HG02943 (cell line): Measurements from ENCODE around the gene SSNA1.

Experiments used
- ATAC-seq: cut with Tn5 transposase; IDR thresholded peaks from one replicate; pipeline ENCODE4 v1.9.1; 2021; ENCODE audit warnings: mild to moderate bottlenecking, low read depth, moderate library complexity; ENCODE audit not compliant: unreplicated experiment

SSNA1 gene

GRCh38 chr9:137150617-137151457 lies 37.6 kb upstream of the SSNA1 start:
- no peak for ATAC-seq

GRCh38 chr9:137152844-137153405 lies 35.6 kb upstream of the SSNA1 start:
- ATAC-seq, result no peak

DNA sequence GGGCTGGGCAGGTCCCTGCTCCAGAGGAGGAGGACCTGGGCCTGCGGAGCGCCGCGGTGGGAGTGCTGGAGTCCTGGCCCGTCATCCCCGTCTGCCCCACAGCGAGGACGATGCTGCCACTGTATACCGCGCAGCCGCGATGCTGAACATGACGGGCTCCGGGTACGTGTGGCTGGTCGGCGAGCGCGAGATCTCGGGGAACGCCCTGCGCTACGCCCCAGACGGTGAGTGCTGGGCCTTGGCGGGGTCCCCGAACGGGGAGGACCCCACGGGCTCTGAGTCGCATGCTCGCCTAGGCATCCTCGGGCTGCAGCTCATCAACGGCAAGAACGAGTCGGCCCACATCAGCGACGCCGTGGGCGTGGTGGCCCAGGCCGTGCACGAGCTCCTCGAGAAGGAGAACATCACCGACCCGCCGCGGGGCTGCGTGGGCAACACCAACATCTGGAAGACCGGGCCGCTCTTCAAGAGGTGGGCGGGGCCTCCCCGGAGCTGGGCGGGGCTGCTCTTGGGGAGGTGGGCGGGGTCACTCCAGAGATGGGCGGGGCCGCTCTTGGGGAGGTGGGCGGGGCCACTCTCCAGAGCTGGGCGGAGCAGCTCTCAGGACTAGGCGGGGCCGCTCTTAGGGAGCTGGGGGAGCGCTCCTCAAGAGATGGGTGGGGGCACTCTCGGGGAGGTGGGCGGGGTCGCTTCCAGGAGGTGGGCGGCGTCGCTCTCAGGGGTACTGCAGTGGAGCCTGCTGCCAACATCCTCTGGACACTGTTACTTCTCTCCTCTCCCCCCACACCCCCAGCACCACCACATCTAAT lies 31.7 kb upstream of the SSNA1 start:
- ATAC-seq, result no peak

- ATAC-seq, result no peak
These were observed 30.7 kb upstream of the SSNA1 start for GRCh38 chr9:137157618-137158415.

GRCh38 chr9:137158625-137159024 lies 29.9 kb upstream of the SSNA1 start:
- ATAC-seq, result no peak

DNA sequence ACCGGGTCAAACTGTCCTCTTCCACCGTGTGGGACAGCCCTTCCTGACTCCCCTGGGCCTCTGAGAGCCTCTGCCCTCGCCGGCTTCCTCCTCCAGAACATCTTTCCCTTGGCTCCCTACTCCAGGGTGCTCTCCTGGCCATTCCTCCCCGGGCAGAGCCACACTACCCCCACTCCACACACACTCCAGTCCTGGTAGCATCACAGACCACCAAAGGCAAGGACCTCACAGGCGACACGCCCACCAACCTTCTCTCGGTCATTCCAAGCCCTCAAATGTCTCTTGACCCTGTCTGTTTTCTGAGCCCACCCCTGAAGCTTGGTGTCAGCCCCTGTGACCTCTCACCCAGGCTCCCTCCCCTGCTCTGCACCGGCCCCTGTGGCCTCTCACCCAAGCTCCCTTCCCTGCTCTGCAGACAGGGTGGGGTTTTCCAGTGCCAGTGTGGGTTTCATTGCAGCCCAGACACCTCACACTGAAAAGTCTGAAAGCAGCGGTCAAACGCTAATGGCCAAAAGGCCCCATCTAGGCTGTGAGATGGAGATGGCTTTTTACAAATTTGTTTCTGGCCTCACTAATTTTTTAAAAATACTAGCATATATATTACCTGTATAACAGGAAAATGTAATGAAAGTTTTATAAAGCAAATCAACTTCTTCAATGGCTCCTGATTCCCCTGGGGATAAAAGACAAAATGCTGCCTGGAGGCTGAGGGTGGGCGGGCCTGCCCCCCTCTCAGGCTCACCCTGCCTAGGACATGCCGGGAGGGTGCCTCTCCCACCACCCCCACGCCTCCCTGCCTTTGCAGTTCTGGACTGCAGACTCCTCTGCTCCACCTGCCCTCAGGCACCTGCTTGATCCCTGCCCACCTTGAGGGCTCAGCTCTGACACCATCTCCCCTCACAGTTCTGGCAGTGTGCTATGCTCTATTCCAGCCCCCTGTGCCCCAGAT lies 29.1 kb upstream of the SSNA1 start:
- ATAC-seq, result no peak

DNA sequence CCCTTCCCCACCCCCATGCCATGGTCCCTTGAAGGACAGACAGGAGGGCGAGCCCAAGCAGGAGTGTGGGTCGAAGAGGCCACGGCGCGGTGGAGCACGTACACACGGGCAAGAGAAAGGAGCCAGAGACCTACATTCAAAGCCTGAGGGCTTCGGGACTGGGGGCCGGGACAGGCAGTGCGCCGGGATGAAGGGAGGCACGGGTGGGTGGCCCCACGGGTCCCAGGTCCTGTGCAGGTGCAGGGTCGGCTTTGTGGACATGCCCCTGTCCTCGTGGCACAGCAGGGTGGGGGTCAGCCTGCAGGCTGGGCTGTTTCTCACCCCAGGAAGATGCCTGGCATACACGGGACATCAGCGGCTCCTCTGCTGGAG lies 28.4 kb upstream of the SSNA1 start:
- no peak for ATAC-seq

DNA sequence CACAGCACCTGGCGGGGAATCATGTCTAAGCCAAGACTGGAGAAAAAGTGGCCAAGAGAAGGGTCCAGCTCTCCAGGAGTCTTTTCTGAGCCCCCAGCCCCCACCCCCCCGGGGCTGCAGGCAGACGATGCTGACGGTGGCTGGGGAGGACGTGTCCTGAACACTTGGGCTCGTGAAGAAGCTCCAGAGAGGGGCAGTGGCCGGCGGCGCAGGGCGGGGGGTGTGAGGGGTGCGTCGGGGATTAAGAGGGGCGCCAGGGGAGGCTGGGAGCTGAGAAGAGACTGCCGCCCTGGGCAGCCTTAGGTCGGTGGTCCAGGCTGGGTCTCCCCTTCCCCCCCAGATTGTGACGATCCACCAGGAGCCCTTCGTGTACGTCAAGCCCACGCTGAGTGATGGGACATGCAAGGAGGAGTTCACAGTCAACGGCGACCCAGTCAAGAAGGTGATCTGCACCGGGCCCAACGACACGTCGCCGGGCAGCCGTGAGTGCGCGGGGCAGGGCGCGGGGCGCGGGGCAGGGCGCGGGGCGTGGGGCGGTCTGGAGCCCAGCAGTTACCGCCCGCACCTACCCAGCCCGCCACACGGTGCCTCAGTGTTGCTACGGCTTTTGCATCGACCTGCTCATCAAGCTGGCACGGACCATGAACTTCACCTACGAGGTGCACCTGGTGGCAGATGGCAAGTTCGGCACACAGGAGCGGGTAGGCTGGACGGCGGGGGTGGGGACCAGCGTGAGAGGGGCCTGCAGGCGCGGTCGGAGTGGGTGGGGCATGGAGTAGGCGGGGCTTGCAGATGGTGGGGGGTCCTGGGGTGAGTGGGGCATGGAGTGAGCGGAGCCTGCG lies 27.5 kb upstream of the SSNA1 start:
- ATAC-seq, result no peak

GRCh38 chr9:137161558-137162486 lies 26.7 kb upstream of the SSNA1 start:
- ATAC-seq, result no peak

DNA sequence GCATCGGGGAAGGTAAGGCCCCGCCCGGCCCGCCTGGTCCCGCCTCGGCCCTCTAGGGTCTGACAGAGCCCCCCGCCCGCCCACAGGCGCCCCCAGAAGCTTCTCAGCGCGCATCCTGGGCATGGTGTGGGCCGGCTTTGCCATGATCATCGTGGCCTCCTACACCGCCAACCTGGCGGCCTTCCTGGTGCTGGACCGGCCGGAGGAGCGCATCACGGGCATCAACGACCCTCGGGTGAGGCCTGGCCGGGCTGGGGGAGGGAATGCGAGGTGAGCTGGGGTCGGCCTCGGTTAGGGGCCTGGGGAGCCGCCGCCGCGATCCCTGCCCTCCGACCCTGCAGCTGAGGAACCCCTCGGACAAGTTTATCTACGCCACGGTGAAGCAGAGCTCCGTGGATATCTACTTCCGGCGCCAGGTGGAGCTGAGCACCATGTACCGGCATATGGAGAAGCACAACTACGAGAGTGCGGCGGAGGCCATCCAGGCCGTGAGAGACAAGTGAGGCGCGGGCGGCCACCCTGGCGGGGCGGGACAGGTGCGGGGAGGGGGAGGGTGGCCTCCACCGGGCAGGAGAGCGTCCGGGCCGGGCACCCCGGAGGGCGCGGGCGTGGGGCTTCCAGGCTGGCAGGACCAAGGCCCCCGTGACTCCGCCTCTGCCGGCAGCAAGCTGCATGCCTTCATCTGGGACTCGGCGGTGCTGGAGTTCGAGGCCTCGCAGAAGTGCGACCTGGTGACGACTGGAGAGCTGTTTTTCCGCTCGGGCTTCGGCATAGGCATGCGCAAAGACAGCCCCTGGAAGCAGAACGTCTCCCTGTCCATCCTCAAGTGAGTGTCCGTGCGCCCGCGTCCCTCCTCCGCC lies 25.7 kb upstream of the SSNA1 start:
- ATAC-seq, result no peak

DNA sequence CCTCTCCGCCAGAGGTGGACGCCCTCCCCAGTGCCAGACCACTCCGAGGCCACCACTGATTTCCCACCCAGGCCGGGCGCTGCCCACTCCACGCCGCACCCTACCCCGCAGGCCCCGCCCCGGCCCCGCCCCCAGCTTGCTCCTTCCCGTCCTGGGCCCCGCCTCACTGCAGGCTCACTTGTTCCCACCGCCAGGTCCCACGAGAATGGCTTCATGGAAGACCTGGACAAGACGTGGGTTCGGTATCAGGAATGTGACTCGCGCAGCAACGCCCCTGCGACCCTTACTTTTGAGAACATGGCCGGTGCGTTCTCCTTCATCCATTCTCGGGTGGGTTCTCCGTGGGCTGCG lies 25.1 kb upstream of the SSNA1 start:
- ATAC-seq, result no peak

DNA sequence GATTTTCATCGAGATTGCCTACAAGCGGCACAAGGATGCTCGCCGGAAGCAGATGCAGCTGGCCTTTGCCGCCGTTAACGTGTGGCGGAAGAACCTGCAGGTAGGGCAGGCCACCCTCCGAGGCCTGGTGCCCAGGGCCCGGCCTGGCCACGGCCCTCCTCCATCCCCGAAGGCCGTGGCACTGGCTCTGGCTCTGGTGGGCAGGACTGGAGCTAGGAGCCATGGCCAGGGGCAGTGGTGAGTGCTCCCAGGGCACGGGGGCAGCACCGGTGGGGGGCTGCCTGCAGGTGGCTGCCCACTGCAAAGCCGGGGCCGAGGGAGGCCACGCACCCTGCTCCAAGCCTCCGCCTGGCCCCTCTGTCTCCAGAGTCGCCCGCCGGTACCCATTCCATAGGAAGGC lies 24.7 kb upstream of the SSNA1 start:
- ATAC-seq, result no peak

DNA sequence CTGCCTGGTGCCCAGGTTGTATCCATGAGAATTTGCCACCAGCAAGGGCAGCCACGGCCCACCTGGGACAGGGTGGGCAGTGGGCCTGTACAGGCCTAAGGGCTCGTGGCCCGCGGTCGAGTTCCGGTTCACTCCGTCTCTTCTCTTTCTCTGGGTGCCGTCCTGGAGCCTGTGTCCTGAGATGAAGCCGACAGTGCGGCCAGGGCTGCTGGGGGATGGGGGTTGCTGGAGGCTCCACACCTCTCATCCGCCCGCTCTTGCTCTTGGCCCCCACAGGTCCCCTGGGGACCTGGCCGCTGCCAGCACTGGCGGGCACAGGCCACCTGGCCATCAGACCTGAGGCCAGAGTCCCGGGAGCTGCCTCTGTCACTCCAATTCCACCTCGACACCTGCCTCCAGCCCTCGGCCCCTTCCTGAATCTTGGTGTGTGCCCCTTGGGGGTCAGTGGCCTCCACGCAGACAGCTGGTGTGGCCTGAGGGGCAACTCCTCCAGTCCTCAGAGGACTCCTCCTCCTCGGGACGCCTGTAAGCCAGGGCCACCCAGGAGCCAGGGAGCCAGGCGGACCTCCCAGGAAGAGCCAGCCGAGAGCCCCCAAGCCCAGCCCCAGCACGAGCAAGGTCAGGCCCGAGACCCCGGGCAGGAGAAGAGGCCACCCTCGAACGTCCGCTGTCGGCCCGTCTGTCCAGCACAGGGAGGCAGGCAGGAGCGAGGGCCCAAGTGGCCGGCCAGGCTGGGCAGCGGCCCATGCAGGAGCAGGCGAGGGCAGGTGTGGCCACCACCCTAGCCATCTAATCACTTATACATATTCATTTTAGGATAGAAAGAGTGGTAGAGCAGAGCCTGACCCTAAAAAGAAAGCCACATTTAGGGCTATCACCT lies 23.9 kb upstream of the SSNA1 start:
- ATAC-seq, result no peak

- ATAC-seq, result no peak
These were observed 23.1 kb upstream of the SSNA1 start for GRCh38 chr9:137165250-137165836.

DNA sequence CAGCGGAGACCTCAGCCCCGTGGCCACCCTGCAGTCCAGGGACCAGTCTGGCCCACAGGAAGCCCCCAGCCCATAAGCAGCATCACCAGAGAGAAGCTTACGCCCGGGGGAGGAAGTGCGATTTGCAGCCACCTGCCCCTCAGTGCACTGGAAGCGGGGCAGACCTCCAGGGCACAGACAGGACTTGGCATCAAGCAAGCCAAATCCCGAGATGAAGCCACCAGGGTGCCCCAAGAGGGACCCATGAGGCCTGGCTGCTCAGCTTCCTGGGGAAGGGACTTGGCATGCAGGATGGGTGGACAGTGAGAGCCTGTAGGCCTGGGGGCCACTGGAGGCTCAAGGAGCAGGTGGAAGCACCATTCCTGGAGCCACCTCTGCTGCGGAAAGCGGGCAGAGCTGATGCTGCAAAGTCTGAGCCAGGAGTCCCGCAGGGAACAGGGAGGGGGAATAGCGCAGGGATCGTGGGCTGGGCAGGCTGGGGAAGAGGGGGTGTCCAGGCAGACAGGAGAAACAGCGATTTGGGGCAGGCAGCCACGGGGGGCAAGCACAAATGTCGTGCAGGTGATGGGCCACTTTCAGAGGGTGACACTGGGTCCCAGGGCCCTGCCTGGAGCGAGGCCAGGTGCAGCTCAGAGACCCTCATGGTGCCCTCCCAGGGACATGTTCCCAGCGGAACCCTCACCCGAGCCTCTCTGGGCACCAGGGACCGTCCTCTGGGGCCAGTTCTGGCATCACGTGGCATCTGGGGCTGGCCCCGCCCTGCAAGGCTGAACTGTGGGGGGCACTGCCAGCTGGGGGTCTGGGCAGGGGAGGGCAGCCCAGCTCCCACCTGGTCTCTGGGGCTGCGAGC lies 21.9 kb upstream of the SSNA1 start:
- ATAC-seq, result no peak
